ENCODE results near the gene TPSAB1.

- TF ChIP-seq, protein P1, sequence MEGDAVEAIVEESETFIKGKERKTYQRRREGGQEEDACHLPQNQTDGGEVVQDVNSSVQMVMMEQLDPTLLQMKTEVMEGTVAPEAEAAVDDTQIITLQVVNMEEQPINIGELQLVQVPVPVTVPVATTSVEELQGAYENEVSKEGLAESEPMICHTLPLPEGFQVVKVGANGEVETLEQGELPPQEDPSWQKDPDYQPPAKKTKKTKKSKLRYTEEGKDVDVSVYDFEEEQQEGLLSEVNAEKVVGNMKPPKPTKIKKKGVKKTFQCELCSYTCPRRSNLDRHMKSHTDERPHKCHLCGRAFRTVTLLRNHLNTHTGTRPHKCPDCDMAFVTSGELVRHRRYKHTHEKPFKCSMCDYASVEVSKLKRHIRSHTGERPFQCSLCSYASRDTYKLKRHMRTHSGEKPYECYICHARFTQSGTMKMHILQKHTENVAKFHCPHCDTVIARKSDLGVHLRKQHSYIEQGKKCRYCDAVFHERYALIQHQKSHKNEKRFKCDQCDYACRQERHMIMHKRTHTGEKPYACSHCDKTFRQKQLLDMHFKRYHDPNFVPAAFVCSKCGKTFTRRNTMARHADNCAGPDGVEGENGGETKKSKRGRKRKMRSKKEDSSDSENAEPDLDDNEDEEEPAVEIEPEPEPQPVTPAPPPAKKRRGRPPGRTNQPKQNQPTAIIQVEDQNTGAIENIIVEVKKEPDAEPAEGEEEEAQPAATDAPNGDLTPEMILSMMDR (IDR thresholded peaks at IDR 0.05), result no peak
- TF ChIP-seq, protein P2, sequence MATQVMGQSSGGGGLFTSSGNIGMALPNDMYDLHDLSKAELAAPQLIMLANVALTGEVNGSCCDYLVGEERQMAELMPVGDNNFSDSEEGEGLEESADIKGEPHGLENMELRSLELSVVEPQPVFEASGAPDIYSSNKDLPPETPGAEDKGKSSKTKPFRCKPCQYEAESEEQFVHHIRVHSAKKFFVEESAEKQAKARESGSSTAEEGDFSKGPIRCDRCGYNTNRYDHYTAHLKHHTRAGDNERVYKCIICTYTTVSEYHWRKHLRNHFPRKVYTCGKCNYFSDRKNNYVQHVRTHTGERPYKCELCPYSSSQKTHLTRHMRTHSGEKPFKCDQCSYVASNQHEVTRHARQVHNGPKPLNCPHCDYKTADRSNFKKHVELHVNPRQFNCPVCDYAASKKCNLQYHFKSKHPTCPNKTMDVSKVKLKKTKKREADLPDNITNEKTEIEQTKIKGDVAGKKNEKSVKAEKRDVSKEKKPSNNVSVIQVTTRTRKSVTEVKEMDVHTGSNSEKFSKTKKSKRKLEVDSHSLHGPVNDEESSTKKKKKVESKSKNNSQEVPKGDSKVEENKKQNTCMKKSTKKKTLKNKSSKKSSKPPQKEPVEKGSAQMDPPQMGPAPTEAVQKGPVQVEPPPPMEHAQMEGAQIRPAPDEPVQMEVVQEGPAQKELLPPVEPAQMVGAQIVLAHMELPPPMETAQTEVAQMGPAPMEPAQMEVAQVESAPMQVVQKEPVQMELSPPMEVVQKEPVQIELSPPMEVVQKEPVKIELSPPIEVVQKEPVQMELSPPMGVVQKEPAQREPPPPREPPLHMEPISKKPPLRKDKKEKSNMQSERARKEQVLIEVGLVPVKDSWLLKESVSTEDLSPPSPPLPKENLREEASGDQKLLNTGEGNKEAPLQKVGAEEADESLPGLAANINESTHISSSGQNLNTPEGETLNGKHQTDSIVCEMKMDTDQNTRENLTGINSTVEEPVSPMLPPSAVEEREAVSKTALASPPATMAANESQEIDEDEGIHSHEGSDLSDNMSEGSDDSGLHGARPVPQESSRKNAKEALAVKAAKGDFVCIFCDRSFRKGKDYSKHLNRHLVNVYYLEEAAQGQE (IDR thresholded peaks at IDR 0.05; ENCODE audit: insufficient read depth in 1 of 2, low read depth in 2 of 2, low read length in 1 of 2), result no peak
- TF ChIP-seq POLR2AphosphoS5 (IDR thresholded peaks at IDR 0.05; ENCODE audit: low read depth, low read length), result no peak
These were observed 45.2 kb upstream of the TPSAB1 start for GRCh38 chr16:1195393-1195666.
